A673 (cell line): Measurements from ENCODE around the gene FUT2. TPM values are rescaled to one million over a fixed set of nuclear protein-coding genes. Genes with fewer than 3 reads are reported as not detected.

ENCODE experiments used
- BruUV-seq: library from RNA; stranded (reverse); fragments of 400-500 nt; replicated peaks from 2 replicates; lab custom pipeline; 2021; lab: Mats Ljungman, UMichigan
- CTCF ChIA-PET: fragments of 300-600 bp; sonication (Branson Sonifier 250); formaldehyde crosslinking; loops from one replicate; lab custom pipeline; 2022; ENCODE audit warnings: antibody characterized with exemption; lab: Charles Lee
- POLR2A ChIA-PET: fragments of 300-600 bp; sonication (Branson Sonifier 250); formaldehyde crosslinking; loops from one replicate; lab custom pipeline; 2022; ENCODE audit warnings: antibody characterized with exemption; ENCODE audit not compliant: low non-redundant PET; lab: Charles Lee
- DNase-seq: peaks from one replicate; pipeline ENCODE4 v3.0.0-alpha.2; 2015; ENCODE audit warnings: low spot score
- H3K27ac ChIP-seq: fragments of 200-600 bp; sonication (generic); 2 replicates; pipeline ENCODE4 v1.5.1; 2016; ENCODE audit warnings: mixed run types, low read depth, mild to moderate bottlenecking, mixed read lengths, antibody characterized with exemption, low read length; ENCODE audit not compliant: poor library complexity, severe bottlenecking
- H3K27me3 ChIP-seq: fragments of 200-600 bp; sonication (generic); replicated peaks from 2 replicates; pipeline ENCODE4 v1.6.1; 2017; ENCODE audit warnings: mixed run types, low read depth, mild to moderate bottlenecking, mixed read lengths, antibody characterized with exemption, low read length; ENCODE audit not compliant: insufficient read depth, poor library complexity
- H3K36me3 ChIP-seq: fragments of 200-600 bp; sonication (generic); 2 replicates; pipeline ENCODE4 v1.6.1; 2016; ENCODE audit warnings: mixed run types, mild to moderate bottlenecking, mixed read lengths, antibody characterized with exemption, low read length; ENCODE audit not compliant: insufficient read depth, poor library complexity, severe bottlenecking
- H3K4me1 ChIP-seq: fragments of 200-600 bp; sonication (generic); 2 replicates; pipeline ENCODE4 v1.6.1; 2017; ENCODE audit warnings: mixed run types, mild to moderate bottlenecking, mixed read lengths, antibody characterized with exemption, low read length; ENCODE audit not compliant: insufficient read depth, poor library complexity, severe bottlenecking
- H3K4me3 ChIP-seq: fragments of 200-600 bp; sonication (generic); 2 replicates; pipeline ENCODE4 v1.5.1; 2016; ENCODE audit warnings: low read depth, mixed run types, mild to moderate bottlenecking, mixed read lengths, low read length; ENCODE audit not compliant: poor library complexity, severe bottlenecking
- H3K9me3 ChIP-seq: fragments of 200-600 bp; sonication (generic); 2 replicates; pipeline ENCODE4 v1.6.1; 2016; ENCODE audit warnings: mixed run types, low read depth, mild to moderate bottlenecking, mixed read lengths, antibody characterized with exemption, low read length; ENCODE audit not compliant: poor library complexity, severe bottlenecking
- CTCF ChIP-seq: fragments of 300-800, 200-600 bp; sonication (generic); conservative IDR thresholded peaks from 2 replicates; pipeline ENCODE4 v1.5.1; 2017; ENCODE audit warnings: low read depth, mild to moderate bottlenecking, antibody characterized with exemption, low read length, moderate library complexity, mixed read lengths
- EZH2 ChIP-seq: fragments of 200-600 bp; sonication (generic); IDR thresholded peaks from 2 replicates; pipeline ENCODE4 v1.6.1; 2017; ENCODE audit warnings: borderline replicate concordance, low read depth, mild to moderate bottlenecking, mixed read lengths, antibody characterized with exemption, low read length; ENCODE audit not compliant: poor library complexity, severe bottlenecking
- intact Hi-C: fragments of 100-400 bp; cut with micrococcal nuclease; formaldehyde crosslinking; loops from one replicate; pipeline ENCODE4 v1.10.0; 2022; ENCODE audit not compliant: unreplicated experiment
- total RNA-seq: library from RNA; stranded (reverse); gene quantifications from 2 replicates; pipeline ENCODE4 v1.2.3, GENCODE V29; 2021

The FUT2 gene
- total RNA-seq, 1 experiment from 2014 or later, result not detected

GRCh38 chr19:48713041-48713863 lies 17.5 kb downstream of the FUT2 start:
- no TSS peak for BruUV-seq

GRCh38 chr19:48713864-48714755 lies 18.3 kb downstream of the FUT2 start:
- Histone ChIP-seq H3K36me3 (no peaks in the 10 kb centered on the region), H3K4me3 (peak overlapping the region; percentile 66), H3K4me1 (peaks cover 33% of the 10 kb centered on the region), H3K27me3 (no peaks in the 10 kb centered on the region), H3K27ac (peak overlapping the region; percentile 88), H3K9me3 (no peaks in the 10 kb centered on the region)
- BruUV-seq, result no TSS peak
- ChIA-PET POLR2A (interaction anchor here (0.6 kb wide), 1 partner anchor 180 kb away, joined by 3 read pairs; no protein-coding TSS in a partner anchor), CTCF (interaction anchor here (0.9 kb wide), 1 partner anchor 68 kb away, joined by 4 read pairs; the partner anchor contains the start of gene CA11)
- peak; percentile 100 for DNase-seq
- TF ChIP-seq CTCF, result no peak
- TF ChIP-seq EZH2, result no peak
- intact Hi-C loops, result loop anchor here (5.0 kb wide), 1 partner anchor 67 kb away; the partner anchor contains the start of gene CA11

More at GRCh38 chr19:48713041-48713863, 17.5 kb downstream of the FUT2 start:
- Histone ChIP-seq H3K4me1 (peaks cover 33% of the 10 kb centered on the region), H3K4me3 (peak overlapping the region; percentile 66), H3K9me3 (no peaks in the 10 kb centered on the region), H3K27me3 (no peaks in the 10 kb centered on the region), H3K36me3 (no peaks in the 10 kb centered on the region), H3K27ac (peak overlapping the region; percentile 7)
- ChIA-PET POLR2A (no interaction called here), CTCF (interaction anchor here (0.5 kb wide), 1 partner anchor 15 kb away, joined by 16 read pairs; no protein-coding TSS in a partner anchor)
- TF ChIP-seq EZH2, result no peak
- TF ChIP-seq CTCF, result no peak
- intact Hi-C loops, result loop anchor here (5.0 kb wide), 1 partner anchor 66 kb away; the partner anchor contains the start of gene CA11
- DNase-seq, result no peak
